Skeletal muscle satellite cell (primary cell): ENCODE results near the gene SH3YL1.
"Not testable (repeated sequence)": the region's sequence is repeated elsewhere in the genome, so short reads cannot be mapped to it uniquely, and the experiment has no call there.

Experiments
- H3K27me3 ChIP-seq: 2 replicates; pipeline ENCODE4 v1.7.0; 2013; ENCODE audit warnings: low read length; ENCODE audit not compliant: control insufficient read depth, insufficient read depth
- H3K36me3 ChIP-seq: 2 replicates; pipeline ENCODE4 v1.7.0; 2013; ENCODE audit warnings: mild to moderate bottlenecking, control low read depth, low read length; ENCODE audit not compliant: insufficient read depth
- H3K4me1 ChIP-seq: 2 replicates; pipeline ENCODE4 v1.7.0; 2013; ENCODE audit warnings: low read length; ENCODE audit not compliant: control insufficient read depth, insufficient read depth
- H3K4me2 ChIP-seq: 2 replicates; pipeline ENCODE4 v1.7.0; 2013; ENCODE audit warnings: mild to moderate bottlenecking, low read length
- H3K4me3 ChIP-seq: 2 replicates; pipeline ENCODE4 v1.7.0; 2013; ENCODE audit warnings: low read length
- H3K9ac ChIP-seq: 2 replicates; pipeline ENCODE4 v1.7.0; 2013; ENCODE audit warnings: mild to moderate bottlenecking, low read depth, low read length, moderate library complexity
- H3K9me3 ChIP-seq: replicated peaks from 2 replicates; pipeline ENCODE4 v1.7.0; 2013; ENCODE audit warnings: mild to moderate bottlenecking, control low read depth, low read length

Gene SH3YL1

GRCh38 chr2:185221-185620 lies 78.6 kb downstream of the SH3YL1 start:
- no peaks in the 10 kb centered on the region for H3K4me1 ChIP-seq
- H3K4me2 ChIP-seq: no peak overlapping the region
- no peak overlapping the region for H3K4me3 ChIP-seq
- H3K36me3 ChIP-seq: no peaks in the 10 kb centered on the region
- no peaks in the 10 kb centered on the region for H3K27me3 ChIP-seq
- H3K9ac ChIP-seq: no peak overlapping the region
- peaks cover 3% of the 10 kb centered on the region for H3K9me3 ChIP-seq

GRCh38 chr2:184695-185094 lies 79.1 kb downstream of the SH3YL1 start:
- H3K9me3 ChIP-seq: peaks cover 3% of the 10 kb centered on the region
- no peak overlapping the region for H3K9ac ChIP-seq
- H3K4me1 ChIP-seq: no peaks in the 10 kb centered on the region
- H3K36me3 ChIP-seq: no peaks in the 10 kb centered on the region
- no peaks in the 10 kb centered on the region for H3K27me3 ChIP-seq
- H3K4me3 ChIP-seq: no peak overlapping the region
- H3K4me2 ChIP-seq: no peak overlapping the region

GRCh38 chr2:182509-183122 lies 81.2 kb downstream of the SH3YL1 start:
- H3K36me3 ChIP-seq: no peaks in the 10 kb centered on the region
- H3K4me2 ChIP-seq: no peak overlapping the region
- no peak overlapping the region for H3K9ac ChIP-seq

GRCh38 chr2:180311-180710 lies 83.5 kb downstream of the SH3YL1 start:
- Histone ChIP-seq H3K27me3 (no peaks in the 10 kb centered on the region), H3K4me3 (no peak overlapping the region), H3K9ac (no peak overlapping the region), H3K9me3 (no peaks in the 10 kb centered on the region), H3K36me3 (no peaks in the 10 kb centered on the region), H3K4me2 (no peak overlapping the region), H3K4me1 (no peaks in the 10 kb centered on the region)

More at GRCh38 chr2:182509-183122, 81.2 kb downstream of the SH3YL1 start:
- no peaks in the 10 kb centered on the region for H3K4me1 ChIP-seq
- H3K9me3 ChIP-seq: peaks cover 2% of the 10 kb centered on the region
- H3K4me3 ChIP-seq: no peak overlapping the region
- H3K27me3 ChIP-seq: no peaks in the 10 kb centered on the region

- no peaks in the 10 kb centered on the region for H3K9me3 ChIP-seq
Measured at GRCh38 chr2:179886-180285, 83.9 kb downstream of the SH3YL1 start.

GRCh38 chr2:177733-178132 lies 86.1 kb downstream of the SH3YL1 start:
- Histone ChIP-seq H3K27me3 (no peaks in the 10 kb centered on the region), H3K4me3 (no peak overlapping the region), H3K4me2 (no peak overlapping the region)

More at GRCh38 chr2:179886-180285, 83.9 kb downstream of the SH3YL1 start:
- Histone ChIP-seq H3K4me2 (no peak overlapping the region), H3K4me1 (no peaks in the 10 kb centered on the region), H3K4me3 (no peak overlapping the region), H3K36me3 (no peaks in the 10 kb centered on the region), H3K27me3 (no peaks in the 10 kb centered on the region), H3K9ac (no peak overlapping the region)

GRCh38 chr2:176917-177316 lies 86.9 kb downstream of the SH3YL1 start:
- Histone ChIP-seq H3K4me1 (no peaks in the 10 kb centered on the region), H3K4me2 (no peak overlapping the region), H3K9ac (no peak overlapping the region), H3K4me3 (no peak overlapping the region), H3K36me3 (no peaks in the 10 kb centered on the region), H3K27me3 (no peaks in the 10 kb centered on the region), H3K9me3 (no peaks in the 10 kb centered on the region)

More at GRCh38 chr2:177733-178132, 86.1 kb downstream of the SH3YL1 start:
- Histone ChIP-seq H3K4me1 (no peaks in the 10 kb centered on the region), H3K9ac (no peak overlapping the region), H3K9me3 (no peaks in the 10 kb centered on the region), H3K36me3 (no peaks in the 10 kb centered on the region)

GRCh38 chr2:175880-176820 lies 87.7 kb downstream of the SH3YL1 start:
- Histone ChIP-seq H3K4me3 (no peak overlapping the region), H3K4me1 (no peaks in the 10 kb centered on the region), H3K36me3 (no peaks in the 10 kb centered on the region), H3K9ac (no peak overlapping the region), H3K27me3 (no peaks in the 10 kb centered on the region), H3K4me2 (no peak overlapping the region), H3K9me3 (no peaks in the 10 kb centered on the region)

GRCh38 chr2:175161-175786 lies 88.6 kb downstream of the SH3YL1 start:
- H3K9ac ChIP-seq: no peak overlapping the region
- no peaks in the 10 kb centered on the region for H3K27me3 ChIP-seq
- no peak overlapping the region for H3K4me2 ChIP-seq
- H3K9me3 ChIP-seq: no peaks in the 10 kb centered on the region
- no peaks in the 10 kb centered on the region for H3K4me1 ChIP-seq
- no peaks in the 10 kb centered on the region for H3K36me3 ChIP-seq
- H3K4me3 ChIP-seq: no peak overlapping the region

- H3K9me3 ChIP-seq, H3K4me2 ChIP-seq, H3K4me3 ChIP-seq, H3K27me3 ChIP-seq, H3K9ac ChIP-seq, H3K4me1 ChIP-seq, H3K36me3 ChIP-seq: not testable (repeated sequence)
Measured at GRCh38 chr2:172120-172519, 91.7 kb downstream of the SH3YL1 start.

GRCh38 chr2:169741-170140 lies 94.1 kb downstream of the SH3YL1 start:
- Histone ChIP-seq H3K36me3 (no peaks in the 10 kb centered on the region), H3K27me3 (no peaks in the 10 kb centered on the region), H3K4me2 (no peak overlapping the region), H3K4me1 (no peaks in the 10 kb centered on the region), H3K9ac (no peak overlapping the region), H3K4me3 (no peak overlapping the region), H3K9me3 (no peaks in the 10 kb centered on the region)
